Left hindlimb (tissue), 1 donor: ENCODE results near the gene AHRR.

Experiments
- DNase-seq: peaks from one replicate; pipeline ENCODE4 v3.0.0-alpha.2; 2018

The AHRR gene

GRCh38 chr5:446066-446882, 124.8 kb downstream of the AHRR start:
- no peak for DNase-seq

DNA sequence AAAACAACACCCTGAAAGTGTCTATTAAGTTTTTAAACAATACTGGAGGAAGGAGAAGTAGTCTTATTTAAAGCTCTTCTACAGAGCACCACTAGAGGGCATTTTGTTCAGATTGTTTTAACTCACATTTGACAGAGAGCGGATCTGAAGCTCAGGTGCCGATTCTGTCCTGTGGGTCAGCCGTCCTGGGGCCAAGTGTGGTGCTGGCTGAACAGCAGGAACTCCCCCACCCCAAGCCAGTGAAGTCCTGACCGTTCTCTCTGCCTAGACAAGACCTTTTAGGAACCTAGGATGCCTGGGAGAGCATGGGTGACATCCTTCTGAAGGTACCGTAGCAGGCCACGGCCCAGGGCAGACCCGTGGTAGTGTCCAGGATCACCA, 125.4 kb downstream of the AHRR start:
- no peak for DNase-seq

- DNase-seq: no peak
Observed at GRCh38 chr5:447501-447900, 126.0 kb downstream of the AHRR start.

DNA sequence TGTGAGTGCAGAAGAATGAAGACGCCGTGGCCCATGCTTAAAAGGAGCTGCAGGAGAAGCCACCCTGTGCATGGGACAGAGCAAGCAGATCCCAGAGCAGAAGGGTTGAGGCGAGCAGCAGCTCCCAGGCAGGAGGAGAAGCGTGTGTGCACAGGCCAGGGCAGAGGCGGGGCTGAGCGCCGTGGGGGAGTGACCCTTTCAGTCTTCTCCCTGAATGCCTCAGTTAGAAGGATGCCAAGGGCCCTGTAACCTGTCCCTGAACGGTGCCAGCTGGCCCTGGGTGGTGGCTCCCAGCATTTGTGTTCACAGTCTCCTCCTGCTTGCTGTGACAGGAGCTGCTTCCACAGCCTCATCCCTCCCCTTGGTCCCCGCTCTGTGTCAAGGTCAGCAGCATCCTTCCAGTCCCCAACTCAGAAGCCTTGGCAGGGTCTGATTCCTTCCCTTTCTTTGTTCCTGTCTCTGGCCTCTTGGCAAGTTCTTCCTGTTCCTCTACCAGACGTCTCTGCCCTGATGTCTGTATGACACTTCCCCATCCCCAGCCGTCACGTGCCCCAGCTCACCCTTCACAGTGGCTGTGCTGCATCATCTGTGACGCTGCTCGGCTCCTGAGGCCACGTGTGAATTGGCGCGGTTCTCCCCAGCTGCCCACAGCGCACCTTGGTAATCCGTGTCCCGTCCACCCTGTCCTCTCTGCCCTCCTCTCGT, 126.7 kb downstream of the AHRR start:
- DNase-seq: no peak

DNA sequence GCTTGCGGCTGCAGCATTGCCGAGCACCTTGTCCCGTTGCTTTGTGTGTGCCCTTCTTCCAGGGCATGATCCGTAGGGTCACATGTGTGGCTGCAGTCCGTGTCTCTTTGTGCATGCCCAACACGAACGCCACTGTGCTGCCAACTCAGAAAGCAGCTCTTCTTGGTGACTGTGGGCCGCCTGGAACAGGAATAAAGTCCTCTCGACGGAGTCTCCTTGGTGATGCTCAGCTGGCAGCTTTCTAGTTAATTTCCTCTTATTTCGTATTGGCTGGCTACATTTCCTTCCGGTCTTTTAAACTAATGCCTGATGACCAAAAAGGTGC, 127.2 kb downstream of the AHRR start:
- no peak for DNase-seq

- DNase-seq: no peak
Observed at GRCh38 chr5:449151-449550, 127.6 kb downstream of the AHRR start.

DNA sequence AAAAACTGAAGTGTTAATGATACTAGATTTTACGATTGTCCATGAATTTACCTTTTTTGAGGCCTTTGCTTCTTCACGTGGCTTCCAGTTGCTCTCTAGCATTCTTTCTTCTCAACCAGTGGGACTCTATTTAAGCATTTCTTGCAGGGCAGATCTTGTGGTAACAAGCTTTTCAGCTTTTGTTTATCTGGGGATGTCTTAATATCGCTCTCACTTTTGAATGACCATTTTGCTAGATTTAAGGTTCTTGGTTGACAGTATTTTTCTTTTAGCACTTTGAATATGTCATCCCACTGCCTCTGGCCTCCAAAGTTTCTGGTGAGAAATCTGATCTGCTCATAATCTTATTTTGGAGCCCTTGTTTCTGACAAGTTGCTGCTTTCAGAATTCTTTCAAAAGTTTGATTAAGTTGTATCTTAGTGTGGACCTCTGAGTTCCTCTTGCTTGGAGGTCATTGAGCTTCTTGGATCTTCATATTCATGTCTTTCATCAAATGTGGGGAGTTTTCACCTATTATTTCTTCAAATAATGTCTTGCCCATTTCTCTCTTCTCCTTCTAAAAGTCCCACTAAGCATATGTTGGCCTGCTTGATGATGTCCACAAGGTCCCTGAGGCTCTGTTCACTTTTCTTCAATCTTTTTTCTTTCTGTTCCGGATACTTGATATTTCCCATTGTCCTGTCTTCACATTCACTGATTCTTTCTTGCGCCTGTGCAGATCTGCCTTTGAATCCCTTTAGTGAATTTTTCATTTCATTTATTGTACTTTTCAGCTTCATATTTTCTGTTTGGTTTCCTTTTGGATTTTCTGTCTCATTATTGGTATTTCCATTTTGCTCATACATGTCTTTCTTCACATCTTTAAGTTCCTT, 130.3 kb downstream of the AHRR start:
- DNase-seq: no peak

DNA sequence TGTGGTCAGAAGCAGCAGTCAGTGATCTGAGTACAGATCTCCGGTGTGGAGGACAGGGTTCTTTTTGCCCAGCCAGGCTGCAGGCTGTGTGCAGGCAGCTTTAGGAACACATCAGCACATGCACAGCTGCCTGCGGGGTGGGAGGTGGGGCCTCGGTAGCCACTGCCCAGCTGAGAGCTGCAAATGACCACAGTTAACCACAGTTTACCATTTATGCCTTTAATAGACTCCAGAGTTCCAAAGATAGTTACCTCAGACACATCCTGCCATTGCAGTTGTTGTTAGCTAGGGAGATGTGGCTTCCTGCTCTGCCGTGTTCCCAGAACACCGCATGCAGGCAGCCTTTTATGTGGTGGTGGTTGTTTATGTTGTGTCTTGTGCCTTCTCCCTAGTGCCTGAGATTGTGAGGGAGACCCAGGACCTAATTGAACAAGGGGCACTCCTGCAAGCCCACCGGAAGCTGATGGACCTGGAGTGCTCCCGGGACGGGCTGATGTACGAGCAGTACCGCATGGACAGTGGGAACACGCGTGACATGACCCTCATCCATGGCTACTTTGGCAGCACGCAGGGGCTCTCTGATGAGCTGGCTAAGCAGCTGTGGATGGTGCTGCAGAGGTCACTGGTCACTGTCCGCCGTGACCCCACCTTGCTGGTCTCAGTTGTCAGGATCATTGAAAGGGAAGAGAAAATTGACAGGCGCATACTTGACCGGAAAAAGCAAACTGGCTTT, 131.6 kb downstream of the AHRR start:
- no peak for DNase-seq

DNA sequence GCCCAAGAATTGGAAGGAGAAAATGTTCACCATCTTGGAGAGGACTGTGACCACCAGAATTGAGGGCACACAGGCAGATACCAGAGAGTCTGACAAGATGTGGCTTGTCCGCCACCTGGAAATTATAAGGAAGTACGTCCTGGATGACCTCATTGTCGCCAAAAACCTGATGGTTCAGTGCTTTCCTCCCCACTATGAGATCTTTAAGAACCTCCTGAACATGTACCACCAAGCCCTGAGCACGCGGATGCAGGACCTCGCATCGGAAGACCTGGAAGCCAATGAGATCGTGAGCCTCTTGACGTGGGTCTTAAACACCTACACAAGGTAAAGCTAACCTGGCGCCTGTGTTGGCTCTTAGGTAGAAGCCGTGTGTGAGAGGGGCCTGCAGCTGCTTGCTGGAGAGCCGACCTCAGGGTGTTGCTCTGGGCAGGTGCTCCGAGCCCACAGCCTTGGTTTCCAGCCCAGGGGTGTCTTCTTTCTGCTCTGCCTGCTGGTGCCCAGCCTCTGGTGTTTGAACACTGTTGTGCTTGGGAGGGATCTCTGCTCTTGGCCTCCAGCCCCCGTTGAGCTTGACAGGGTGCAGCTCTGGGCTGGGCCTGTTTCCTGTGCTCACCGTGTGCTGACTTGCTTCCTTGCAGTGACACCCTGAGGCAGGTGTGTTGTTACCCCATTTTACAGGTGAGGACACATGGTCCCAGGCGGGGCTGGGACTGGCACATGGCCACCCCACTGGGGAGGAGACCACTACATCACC, 132.4 kb downstream of the AHRR start:
- DNase-seq: no peak

DNA sequence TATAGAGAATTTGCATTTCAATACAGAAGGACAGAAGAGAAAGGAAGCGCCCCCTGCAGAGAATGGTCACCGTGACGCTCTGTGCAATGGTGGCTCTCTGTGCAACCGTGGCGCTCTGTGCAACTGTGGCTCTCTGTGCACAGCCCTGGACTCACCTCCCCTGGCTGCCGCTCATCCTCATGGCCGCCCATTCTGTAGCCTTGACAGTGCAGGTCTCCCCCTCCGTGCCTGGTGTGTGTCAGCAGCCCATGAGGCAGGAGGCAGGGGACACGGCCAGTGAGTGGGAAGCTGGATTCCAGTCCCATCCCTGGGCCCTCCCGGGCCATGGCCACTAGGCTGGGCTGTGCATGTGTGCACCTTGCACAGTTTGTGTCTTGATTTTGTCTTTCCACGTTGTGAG, 133.4 kb downstream of the AHRR start:
- DNase-seq: no peak

GRCh38 chr5:455806-456205, 134.3 kb downstream of the AHRR start:
- no peak for DNase-seq

GRCh38 chr5:456351-457194, 135.1 kb downstream of the AHRR start:
- DNase-seq: no peak

DNA sequence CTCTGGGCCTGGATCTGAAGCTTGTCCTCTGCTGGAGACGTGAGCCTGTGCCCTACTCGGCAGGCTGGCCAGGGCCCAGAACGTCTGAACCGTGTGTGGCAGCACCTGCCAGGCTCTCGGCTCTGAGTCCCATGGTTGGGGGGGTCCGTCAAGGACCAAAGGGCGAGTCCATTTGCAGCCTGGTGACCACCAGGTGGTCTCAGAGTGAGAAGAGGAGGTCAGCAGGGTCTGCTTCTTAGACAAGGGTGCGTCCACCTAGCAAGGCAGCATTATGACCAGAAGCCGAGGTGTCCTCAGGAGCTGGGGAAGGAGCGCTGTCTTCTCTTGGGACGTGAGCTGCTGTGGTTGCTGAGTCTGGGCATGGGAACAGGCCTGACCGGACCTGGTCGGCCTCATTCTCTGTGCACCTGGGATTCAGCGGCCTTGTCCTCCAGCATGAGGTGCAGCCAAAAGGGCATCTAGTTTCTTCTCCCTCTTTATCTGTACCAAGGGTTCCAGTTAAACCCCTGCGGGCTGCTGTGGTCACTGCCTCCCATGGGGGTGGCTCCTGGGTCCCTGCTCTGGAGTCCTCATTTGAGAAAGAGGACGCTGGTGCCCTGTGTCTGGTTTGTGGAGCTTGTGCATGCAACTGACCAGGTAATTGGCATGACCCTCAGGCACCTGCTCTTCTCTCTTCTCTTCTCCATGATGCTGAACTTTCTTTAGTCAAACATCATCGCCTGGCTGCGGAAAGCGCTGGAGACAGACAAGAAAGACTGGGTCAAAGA, 135.9 kb downstream of the AHRR start:
- no peak for DNase-seq

DNA sequence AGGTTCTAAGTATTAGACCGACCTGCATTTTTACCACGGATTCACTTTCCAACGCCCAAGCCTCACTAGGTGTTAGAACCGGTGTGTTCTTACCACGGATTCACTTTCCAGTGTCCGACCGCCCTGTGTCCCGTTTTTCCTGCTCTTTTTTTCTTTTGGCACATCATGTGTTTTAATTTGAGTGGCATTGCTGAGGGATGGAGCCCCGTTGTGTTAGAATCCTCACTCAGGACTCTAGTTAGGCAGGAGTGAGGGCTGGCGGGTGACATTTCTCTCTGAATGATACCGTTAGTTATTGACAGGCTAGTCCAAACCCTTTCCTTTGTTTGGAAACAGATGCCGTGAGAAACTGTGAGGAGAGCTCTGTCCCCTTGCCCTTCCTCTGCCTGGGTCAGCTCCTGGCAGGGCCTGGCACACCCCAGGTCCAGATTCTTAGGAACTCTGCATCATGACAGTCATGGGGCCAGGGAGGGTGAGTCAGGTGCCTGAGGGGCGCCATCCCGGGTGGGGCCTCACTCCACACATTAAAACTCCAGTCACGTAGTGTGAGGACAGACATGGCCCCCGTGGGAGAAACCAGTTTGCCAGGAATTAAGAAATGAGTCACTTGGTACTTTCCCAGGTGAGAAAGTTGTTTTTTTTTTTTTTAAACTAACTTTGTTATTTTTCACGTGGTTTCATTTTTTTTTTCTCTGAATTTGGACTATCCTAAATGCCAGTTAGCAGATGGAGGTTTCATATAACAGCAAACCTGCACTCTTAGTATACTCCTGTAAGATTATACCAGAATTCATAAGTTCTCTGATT, 137.2 kb downstream of the AHRR start:
- DNase-seq: no peak

DNA sequence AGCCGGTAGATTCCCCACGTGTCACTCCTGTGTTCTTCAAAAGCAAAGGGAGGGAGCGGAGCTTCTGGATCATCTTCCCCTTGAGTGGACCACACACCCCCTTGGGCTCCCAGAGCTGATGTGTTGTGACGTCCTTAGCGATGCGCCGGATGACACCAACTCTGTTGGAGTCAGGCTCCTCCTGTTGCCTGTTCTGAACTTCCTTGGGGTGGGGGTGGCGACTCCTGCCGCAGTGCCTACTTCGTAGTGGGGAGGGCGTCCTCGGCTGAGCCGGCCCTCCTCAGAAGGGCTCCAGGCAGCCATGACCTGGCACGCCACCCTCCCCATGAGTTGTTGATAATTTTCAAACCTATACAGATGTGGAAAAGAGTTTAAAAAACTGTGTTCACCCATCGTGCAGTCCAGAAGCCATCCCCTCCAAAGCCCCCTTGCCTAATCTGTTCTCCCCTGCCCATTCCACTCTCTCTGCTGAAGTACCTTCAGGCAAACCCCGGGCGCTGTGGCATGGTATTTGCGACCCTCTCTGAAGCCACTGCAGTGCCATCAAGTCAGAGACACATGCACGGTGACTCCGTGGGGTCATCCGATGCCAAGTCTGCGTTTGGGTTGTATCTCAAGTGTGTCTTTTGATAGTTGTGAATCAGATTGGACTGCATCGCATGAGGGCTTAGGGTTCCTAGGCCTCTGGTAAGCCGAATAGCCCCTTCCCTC, 138.2 kb downstream of the AHRR start:
- no peak for DNase-seq

DNA sequence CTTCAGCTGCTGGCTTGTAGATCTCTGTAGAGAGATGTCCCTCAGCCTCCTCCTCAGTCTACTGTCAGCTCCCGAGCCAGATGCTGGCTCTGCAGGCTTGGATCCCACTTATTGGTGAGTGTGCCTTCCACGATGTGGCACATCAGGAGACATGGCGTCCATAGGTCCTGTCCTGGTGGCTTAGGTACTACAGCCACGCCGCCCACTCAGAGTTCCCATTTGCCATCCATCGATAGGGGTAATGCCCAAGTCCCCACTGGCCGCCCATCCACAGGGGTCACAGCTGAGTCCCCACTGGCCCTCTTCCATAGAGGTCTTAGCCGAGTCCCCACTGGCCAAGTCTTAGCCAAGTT, 138.7 kb downstream of the AHRR start:
- DNase-seq: no peak

DNA sequence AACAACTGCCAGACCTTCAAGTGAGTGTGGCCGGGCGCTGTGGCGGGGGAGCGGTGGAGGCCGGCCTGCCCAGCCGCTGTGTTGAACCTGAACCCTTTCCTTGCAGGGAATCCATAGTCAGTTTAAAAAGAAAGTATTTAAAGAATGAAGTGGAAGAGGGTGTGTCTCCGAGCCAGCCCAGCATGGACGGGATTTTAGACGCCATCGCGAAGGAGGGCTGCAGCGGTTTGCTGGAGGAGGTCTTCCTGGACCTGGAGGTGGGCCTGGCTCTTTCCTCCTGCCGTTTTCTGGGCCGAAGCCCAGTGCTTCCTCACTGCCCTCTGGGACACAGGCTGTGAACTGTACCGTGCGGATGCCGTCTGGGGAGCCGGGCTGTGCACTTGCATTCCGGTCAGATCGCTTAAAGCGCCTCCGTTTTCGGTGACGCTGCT, 140.6 kb downstream of the AHRR start:
- no peak for DNase-seq

- no peak for DNase-seq
Observed at GRCh38 chr5:463301-463700, 141.8 kb downstream of the AHRR start.

DNA sequence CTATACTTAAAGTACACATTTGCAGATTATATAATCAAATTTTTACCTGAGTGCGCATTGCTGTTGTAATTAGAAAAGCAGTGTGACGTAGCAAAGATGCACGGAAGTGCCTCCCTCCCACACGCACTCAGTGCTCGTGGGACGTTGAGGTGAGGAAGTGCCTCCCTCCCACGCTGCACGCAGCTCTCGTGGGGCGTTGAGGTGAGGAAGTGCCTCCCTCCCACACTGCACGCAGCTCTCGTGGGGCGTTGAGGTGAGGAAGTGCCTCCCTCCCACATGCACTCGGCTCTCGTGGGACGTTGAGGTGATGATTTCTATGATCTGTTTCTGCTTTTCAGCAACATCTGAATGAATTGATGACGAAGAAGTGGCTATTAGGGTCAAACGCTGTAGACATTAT, 142.4 kb downstream of the AHRR start:
- no peak for DNase-seq
